Daoy (cell line): Measurements from ENCODE around the gene P3H2. TPM values are rescaled to one million over a fixed set of nuclear protein-coding genes. Genes with fewer than 3 reads are reported as not detected.

Experiments
- DNase-seq: peaks from one replicate; pipeline ENCODE4 v3.0.0-alpha.2; 2015; ENCODE audit warnings: low read depth
- total RNA-seq: library from RNA; depleted of rRNA; stranded (reverse); fragments of >200 nt; shearing (Covaris generic); gene quantifications from 2 replicates; pipeline ENCODE4 v1.2.3, GENCODE V29; 2014

Gene P3H2
- total RNA-seq, 1 experiment from 2014 or later, result 49.8 TPM

DNA sequence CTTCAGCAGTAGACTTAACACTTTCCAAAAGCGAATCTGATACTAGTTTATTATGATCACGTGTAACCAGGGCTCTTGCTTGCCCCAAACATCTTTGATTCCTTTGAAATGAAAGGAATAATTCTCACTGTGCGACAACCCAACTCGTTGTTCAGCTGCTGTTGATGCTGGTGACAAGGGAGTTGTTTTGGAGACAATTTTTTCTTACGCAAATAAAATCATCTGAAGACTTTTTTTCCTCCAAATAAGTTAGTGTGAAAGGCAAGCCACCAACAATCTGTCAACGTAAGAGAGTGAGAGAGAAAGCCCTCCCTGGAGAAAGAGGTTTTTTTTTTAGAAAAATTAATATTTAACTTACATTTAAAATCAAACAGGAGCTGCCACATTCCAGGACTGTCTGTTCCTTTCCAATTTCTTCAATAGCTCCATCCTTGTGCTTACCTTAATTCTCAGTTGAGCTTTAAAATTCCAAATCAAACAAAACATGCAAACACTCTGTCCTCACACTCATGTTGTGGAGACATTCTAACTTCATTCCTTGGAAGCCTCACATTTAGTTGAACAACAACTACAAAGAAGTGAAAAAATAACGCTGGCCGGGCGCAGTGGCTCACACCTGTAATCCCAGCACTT is 4.9 kb upstream of the P3H2 start:
- DNase-seq, result no peak

DNA sequence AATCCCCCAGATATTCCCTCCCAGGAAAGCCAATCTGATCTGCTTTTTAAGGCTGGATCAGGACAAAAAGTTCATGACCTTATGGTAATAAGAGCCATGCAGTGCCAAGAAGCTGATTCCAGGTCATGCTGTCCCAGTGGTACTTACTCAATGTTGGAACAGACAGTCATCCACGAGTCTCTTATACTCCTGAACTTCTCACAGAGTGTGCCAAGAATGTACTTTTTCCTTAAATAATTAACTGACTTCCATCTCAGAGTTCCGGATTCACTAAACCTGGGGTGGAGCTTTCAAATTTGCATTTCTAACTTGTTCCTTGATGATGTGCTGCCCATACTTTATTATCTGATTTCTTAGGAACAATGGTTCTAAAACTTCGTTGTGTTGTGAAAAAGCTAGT is 3.4 kb upstream of the P3H2 start:
- DNase-seq, result no peak

DNA sequence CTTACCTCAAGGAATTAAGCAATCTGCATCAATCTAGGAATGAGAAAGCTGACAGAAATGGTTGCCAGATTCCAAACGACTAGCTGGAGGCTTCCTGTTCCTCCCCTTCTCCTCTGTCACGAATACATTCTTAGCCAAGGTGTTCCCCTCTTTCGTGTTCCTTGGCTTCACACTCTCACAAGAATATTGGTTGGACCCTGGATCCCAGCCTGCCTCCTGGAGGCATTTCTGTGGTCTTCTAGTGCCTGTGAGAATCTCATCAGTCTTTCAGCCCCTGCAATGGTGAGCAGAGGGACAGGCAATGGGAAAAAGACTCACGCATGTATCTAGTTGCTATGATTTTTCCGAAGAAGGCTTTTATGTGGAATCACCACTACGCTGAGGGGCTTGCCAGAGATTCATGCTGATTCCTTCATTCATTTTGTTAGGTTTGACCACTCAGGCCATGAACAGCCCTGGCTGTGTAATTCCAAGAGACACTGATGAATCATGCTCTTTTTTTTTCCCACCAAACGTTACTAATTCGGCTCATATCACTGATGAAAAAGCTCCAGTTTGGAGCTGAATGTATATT is 1.6 kb upstream of the P3H2 start:
- DNase-seq, result peak; percentile 29

DNA sequence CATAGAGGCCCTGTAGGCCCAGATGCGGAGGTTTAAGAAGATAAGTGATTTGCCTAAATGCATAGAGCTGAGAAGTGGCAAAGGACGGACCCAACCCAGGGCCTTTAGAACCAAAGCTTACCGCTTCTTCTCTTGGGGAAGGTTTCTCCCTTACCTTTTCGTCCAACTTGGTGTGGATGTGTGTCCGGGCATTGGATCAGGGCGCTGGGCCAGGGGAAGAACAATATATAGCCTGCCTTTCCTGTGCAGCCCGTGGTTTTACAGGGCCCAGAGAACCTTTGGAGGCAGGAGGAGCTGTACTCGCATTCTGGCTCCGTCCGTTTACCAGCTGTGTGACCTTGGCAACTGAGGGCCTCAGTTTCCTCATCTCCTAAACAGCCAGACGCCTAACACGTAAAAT is 686 bp upstream of the P3H2 start:
- no peak for DNase-seq

DNA sequence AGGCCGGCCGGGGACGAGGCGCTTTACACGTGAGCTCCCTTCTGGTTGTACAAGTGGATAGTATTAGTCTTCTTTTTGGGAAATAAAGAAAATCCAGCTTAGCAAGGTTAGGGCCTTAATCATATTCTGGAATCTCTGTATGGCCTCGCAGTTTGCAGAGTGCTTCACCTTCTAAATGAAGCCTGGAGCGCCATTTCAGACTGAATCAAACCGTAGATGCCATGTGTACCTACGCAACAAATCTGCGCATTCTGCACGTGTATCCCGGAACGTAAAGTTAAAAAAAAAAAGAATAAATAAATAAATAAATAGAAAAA is 322 bp upstream of the P3H2 start:
- DNase-seq, result no peak

- DNase-seq, result no peak
Observed at GRCh38 chr3:190119461-190120268, 1.0 kb downstream of the P3H2 start.

DNA sequence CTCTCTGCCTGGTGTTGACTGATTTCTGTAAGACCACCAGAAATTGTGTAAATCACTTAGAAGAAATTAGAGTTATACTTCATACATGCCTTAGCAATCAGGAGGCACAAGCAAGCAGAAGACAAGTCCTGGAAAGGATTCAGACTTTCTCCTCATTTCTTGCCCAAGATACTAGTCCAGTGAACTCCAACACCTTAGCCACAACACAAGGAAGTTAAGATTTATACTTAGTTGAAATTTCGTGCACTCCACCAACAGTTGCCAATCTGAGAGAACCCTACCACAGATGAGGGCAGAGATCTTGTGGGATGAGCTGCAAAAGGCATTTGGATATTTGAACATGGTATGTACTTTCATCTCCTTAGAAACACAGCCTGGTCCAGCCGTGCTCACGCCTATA is 2.3 kb downstream of the P3H2 start:
- DNase-seq, result no peak

DNA sequence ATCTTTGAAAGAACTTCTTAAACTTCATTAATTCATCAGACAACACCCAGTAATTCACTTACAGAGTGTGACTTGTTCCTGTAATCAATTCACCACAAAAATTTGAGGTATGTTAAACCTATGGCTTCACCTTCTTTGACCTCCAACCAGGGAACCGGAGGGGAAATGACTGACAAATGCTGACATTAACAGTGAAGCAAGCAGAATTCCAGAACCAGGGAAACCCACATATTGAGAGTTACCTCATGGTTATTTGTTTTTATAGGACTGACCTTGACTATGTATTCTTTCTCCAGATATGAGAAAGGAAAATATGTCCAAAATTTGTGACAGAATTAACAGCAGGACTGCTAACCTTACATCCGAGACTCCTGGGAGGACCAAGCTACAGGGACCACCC is 2.7 kb downstream of the P3H2 start:
- DNase-seq, result peak; percentile 51

- no peak for DNase-seq
Observed at GRCh38 chr3:190116551-190117067, 4.1 kb downstream of the P3H2 start.

GRCh38 chr3:190110826-190111225 is 9.9 kb downstream of the P3H2 start:
- DNase-seq, result no peak

DNA sequence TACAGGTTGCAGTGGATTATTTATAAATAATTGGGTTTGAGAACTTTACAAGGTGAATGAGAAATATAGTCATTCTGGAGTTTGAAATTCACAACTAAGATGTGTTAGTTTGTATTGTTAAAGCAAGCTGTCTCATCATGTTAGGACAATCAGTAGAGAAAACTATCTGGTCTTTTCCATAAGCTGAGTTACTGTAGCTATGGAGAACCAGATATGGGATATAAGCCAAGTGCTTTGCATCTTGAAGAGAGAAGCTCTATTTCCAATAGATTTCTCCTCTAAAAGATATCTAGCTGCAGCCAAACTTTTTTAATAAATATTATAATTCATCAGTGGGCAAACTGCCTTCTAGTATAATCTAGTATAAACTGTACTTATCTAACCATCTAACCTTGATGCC is 11.3 kb downstream of the P3H2 start:
- no peak for DNase-seq

- DNase-seq, result no peak
Observed at GRCh38 chr3:190108804-190109203, 11.9 kb downstream of the P3H2 start.

- DNase-seq, result no peak
Observed at GRCh38 chr3:190105876-190106275, 14.8 kb downstream of the P3H2 start.

GRCh38 chr3:190101320-190102011 is 19.2 kb downstream of the P3H2 start:
- DNase-seq, result peak; percentile 37

DNA sequence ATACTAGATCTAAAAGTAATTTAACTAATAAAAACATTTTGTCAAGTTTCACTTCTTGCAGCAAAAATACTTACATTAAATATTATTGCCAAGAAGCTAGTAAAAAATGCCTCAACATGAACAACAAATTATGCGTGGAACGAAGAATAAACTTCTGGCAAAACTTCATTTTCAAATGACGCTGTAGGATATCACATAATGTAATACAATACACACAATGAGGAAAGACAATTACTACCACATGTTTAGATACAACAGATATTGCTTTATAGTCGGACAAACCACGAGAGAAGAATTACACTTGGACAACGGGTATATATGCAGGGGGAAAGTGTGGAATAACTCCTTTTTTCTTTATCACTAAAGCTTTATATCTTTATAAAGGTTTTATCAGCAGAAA is 21.6 kb downstream of the P3H2 start:
- no peak for DNase-seq

DNA sequence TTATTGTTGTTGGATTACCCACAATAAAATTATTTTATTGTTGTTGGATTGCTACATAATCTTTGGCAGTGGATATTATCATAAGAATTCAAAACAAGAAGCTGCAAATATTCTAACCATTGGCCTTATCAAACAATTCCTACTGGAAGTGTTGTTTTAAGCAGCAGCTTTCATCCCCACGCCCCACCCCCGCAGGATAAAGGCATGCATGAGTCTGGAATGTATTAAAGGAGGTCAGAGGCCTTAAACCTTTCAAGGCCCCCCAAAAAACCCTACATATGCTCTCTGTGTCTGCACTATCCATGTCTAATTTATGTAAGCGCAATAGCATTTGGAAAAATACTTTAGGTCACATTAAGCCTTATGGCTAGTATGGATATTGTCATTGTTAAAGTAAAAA is 23.1 kb downstream of the P3H2 start:
- DNase-seq, result no peak

GRCh38 chr3:190097025-190097424 is 23.7 kb downstream of the P3H2 start:
- DNase-seq, result no peak

GRCh38 chr3:190096345-190096744 is 24.4 kb downstream of the P3H2 start:
- no peak for DNase-seq

DNA sequence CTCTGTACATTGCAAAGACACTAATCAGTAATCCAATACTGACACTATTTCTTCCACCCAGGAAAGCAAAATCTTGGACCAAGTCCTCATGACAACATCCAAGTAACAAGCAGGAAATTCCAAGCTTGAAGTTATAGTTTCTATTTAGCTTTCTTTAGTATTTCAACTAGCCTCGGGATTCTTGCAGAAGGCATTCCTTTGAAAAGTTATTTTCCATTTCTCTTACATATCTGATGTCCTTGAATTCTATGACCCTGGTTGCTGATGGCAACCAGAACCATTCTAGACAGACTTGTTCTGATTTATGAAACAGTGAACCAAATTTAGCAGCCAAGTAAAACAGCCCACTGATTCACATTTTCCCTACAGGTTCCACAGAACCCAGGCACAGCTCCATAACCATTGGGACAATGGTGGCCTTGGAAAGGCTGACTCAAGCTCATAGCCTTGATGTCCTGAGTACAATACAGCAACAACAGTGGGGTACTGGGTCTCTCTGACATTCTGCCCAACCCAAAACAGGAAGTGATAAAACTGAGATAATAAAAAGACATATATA is 26.5 kb downstream of the P3H2 start:
- DNase-seq, result no peak

DNA sequence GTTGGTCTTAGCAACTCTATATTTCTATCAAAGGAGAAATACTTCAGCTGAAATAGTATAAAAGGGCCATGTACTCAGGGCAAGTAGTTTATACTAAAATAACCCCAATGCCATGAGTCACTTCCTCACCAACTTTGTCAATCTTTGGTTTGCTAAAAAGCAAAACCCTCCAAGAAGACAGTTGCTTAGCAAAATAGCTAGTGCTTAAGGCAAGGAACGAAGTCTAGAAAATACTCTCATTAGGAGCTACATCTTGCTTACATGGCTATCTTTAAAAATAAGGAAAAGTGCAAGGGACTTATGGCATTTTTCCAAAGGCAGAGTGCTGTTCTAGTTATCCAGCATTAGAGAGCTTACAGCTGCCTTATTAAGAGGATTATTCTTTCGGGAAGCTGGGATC is 28.4 kb downstream of the P3H2 start:
- peak; percentile 23 for DNase-seq

DNA sequence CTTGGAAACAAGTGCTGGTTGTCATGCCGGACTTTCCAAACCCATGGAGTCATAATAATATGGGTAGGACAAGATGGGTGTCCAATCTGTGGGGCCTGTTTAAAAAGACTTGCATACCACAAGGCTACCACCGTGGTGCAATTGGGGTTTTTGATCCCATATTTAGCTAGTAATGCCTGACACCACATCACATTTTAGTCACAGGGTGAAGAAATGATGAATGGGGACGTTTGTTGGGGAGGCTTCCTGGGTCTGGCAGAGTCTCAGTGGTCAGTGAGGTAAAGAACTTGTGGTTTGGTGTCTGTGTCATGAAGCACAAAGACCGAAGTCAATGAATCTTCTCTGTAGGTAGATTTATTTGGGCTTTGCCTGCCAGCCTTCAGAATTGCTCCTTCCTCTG is 31.0 kb downstream of the P3H2 start:
- peak; percentile 46 for DNase-seq

GRCh38 chr3:190088890-190089289 is 31.8 kb downstream of the P3H2 start:
- peak; percentile 28 for DNase-seq
